Neutrophil (primary cell): ENCODE results near the gene GADD45GIP1.

Experiments used
- H3K27ac ChIP-seq: fragments of 200-600 bp; sonication (generic); 2 replicates; pipeline ENCODE4 v1.5.1; 2016; ENCODE audit warnings: mild to moderate bottlenecking, moderate library complexity
- H3K27me3 ChIP-seq: fragments of 200-600 bp; sonication (generic); 2 replicates; pipeline ENCODE4 v1.6.0; 2016; ENCODE audit warnings: mild to moderate bottlenecking
- H3K36me3 ChIP-seq: fragments of 200-600 bp; sonication (generic); 2 replicates; pipeline ENCODE4 v1.5.1; 2017
- H3K4me1 ChIP-seq, 2 experiments: fragments of 200-600 bp in 1 of 2; sonication (generic) in 1 of 2; 1 replicate in 1 of 2; 2 replicates in 1 of 2; pipeline versions ENCODE4 v1.5.1 to v1.6.1; 2013 to 2016; ENCODE audit warnings: low read depth in 1 of 2, low read length in 1 of 2, mild to moderate bottlenecking in 1 of 2, moderate library complexity in 1 of 2; ENCODE audit not compliant: control insufficient read depth in 1 of 2, insufficient read depth in 1 of 2
- H3K4me3 ChIP-seq, 2 experiments: fragments of 200-600 bp in 1 of 2; sonication (generic) in 1 of 2; 1 replicate in 1 of 2; 2 replicates in 1 of 2; pipeline ENCODE4 v1.5.1; 2013 to 2016; ENCODE audit warnings: low read depth in 1 of 2, low read length in 1 of 2, mild to moderate bottlenecking in 1 of 2, moderate library complexity in 1 of 2
- H3K9me3 ChIP-seq: fragments of 200-600 bp; sonication (generic); 2 replicates; pipeline ENCODE4 v1.5.1; 2016
- TF ChIP-seq, protein P1 (sequence below): fragments of 200-600 bp; sonication (generic); IDR thresholded peaks from 2 replicates; pipeline ENCODE4 v1.5.1; 2016; ENCODE audit warnings: antibody characterized with exemption

The GADD45GIP1 gene

GRCh38 chr19:12912571-12912970 lies 44.5 kb downstream of the GADD45GIP1 start:
- peak overlapping the region in 1 of 2 experiments; percentile 28 for H3K4me3 ChIP-seq
- TF ChIP-seq, protein P1, sequence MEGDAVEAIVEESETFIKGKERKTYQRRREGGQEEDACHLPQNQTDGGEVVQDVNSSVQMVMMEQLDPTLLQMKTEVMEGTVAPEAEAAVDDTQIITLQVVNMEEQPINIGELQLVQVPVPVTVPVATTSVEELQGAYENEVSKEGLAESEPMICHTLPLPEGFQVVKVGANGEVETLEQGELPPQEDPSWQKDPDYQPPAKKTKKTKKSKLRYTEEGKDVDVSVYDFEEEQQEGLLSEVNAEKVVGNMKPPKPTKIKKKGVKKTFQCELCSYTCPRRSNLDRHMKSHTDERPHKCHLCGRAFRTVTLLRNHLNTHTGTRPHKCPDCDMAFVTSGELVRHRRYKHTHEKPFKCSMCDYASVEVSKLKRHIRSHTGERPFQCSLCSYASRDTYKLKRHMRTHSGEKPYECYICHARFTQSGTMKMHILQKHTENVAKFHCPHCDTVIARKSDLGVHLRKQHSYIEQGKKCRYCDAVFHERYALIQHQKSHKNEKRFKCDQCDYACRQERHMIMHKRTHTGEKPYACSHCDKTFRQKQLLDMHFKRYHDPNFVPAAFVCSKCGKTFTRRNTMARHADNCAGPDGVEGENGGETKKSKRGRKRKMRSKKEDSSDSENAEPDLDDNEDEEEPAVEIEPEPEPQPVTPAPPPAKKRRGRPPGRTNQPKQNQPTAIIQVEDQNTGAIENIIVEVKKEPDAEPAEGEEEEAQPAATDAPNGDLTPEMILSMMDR, result no peak
- no peaks in the 10 kb centered on the region for H3K9me3 ChIP-seq
- H3K27me3 ChIP-seq, result no peaks in the 10 kb centered on the region
- no peaks in the 10 kb centered on the region for H3K36me3 ChIP-seq
- peaks cover 27 to 29% of the 10 kb centered on the region in 2 experiments for H3K4me1 ChIP-seq
- H3K27ac ChIP-seq, result peak overlapping the region; percentile 78

DNA sequence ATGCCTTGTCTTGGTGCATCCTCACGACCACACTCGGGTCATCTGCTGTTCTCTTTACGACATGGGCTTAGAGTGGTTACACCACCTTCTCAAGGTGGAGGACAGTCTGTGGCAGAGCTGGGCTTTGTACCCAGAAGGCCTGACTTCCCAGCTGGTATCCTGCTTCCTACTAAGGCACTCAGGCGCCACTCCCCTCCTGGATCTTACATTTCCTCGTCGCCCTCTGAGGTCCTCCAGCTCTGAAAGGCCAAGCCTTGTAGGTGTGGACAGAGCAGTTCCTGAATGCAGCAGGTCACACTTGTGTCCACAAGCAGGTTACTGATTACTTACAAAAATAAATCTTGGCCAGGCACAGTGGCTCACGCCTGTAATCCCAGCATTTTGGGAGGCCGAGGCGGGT lies 49.9 kb downstream of the GADD45GIP1 start:
- Histone ChIP-seq H3K27ac (no peak overlapping the region), H3K36me3 (no peaks in the 10 kb centered on the region)

More for the DNA sequence above, 49.9 kb downstream of the GADD45GIP1 start:
- H3K4me1 ChIP-seq, result peaks cover under 1 to 1% of the 10 kb centered on the region in 2 experiments
- H3K4me3 ChIP-seq, result no peak overlapping the region
- H3K27me3 ChIP-seq, result no peaks in the 10 kb centered on the region
- H3K9me3 ChIP-seq, result no peaks in the 10 kb centered on the region
- TF ChIP-seq, protein P1, result no peak
